GM12874 (cell line): ENCODE measurements around the gene CHRNA10.

Experiments
- CTCF ChIP-seq: IDR thresholded peaks from 2 replicates; pipeline ENCODE4 v1.5.1; 2011; ENCODE audit warnings: low read depth, mild to moderate bottlenecking, control low read depth, low read length, moderate library complexity; ENCODE audit not compliant: insufficient read depth

Gene CHRNA10

GRCh38 chr11:3675971-3676370 lies 4.8 kb upstream of the CHRNA10 start:
- no peak for TF ChIP-seq CTCF

- no peak for TF ChIP-seq CTCF
Measured at GRCh38 chr11:3674189-3674588, 3.0 kb upstream of the CHRNA10 start.

- TF ChIP-seq CTCF: no peak
Measured at GRCh38 chr11:3669742-3670183, 1.4 kb downstream of the CHRNA10 start.

GRCh38 chr11:3669128-3669527 lies 2.1 kb downstream of the CHRNA10 start:
- TF ChIP-seq CTCF: no peak

GRCh38 chr11:3667149-3668035 lies 3.8 kb downstream of the CHRNA10 start:
- TF ChIP-seq CTCF: no peak

- TF ChIP-seq CTCF: no peak
Measured at GRCh38 chr11:3666023-3666530, 5.1 kb downstream of the CHRNA10 start.

GRCh38 chr11:3665336-3666022 lies 5.7 kb downstream of the CHRNA10 start:
- no peak for TF ChIP-seq CTCF
